Kidney (tissue), 14 donors: ENCODE results near the gene SSNA1. TPM values are rescaled to one million over a fixed set of nuclear protein-coding genes. Genes with fewer than 3 reads are reported as not detected.

ENCODE experiments used
- DNase-seq, 5 donors: peaks; one replicate each; pipeline ENCODE4 v3.0.0-alpha.2; 2013 to 2020
- FAIRE-seq: peaks from 2 replicates; lab custom pipeline; 2012; peaks lifted over from hg19 to GRCh38; lab: Jason Lieb, UNC
- H3K27ac ChIP-seq, 2 donors: one replicate each; pipeline ENCODE4 v1.7.0; 2013; ENCODE audit warnings: low read depth in 2 of 2, low read length in 2 of 2, inconsistent platforms in 1 of 2
- H3K27me3 ChIP-seq: one replicate; pipeline ENCODE4 v1.7.1; 2013; ENCODE audit warnings: low read length, inconsistent platforms; ENCODE audit not compliant: control insufficient read depth, insufficient read depth
- H3K36me3 ChIP-seq, 3 donors: one replicate each; pipeline versions ENCODE4 v1.7.0 to v1.7.1; 2013; ENCODE audit warnings: low read length in 3 of 3, control low read depth in 1 of 3, inconsistent platforms in 1 of 3; ENCODE audit not compliant: insufficient read depth in 3 of 3, control insufficient read depth in 2 of 3
- H3K4me1 ChIP-seq, 3 donors: one replicate each; pipeline versions ENCODE4 v1.7.0 to v1.7.1; 2013; ENCODE audit warnings: low read length in 3 of 3, inconsistent platforms in 1 of 3, low read depth in 1 of 3; ENCODE audit not compliant: control insufficient read depth in 2 of 3, insufficient read depth in 2 of 3
- H3K4me3 ChIP-seq, 3 donors: one replicate each; pipeline versions ENCODE4 v1.7.0 to v1.8.1; 2013; ENCODE audit warnings: low read length in 3 of 3, control low read depth in 1 of 3, inconsistent platforms in 1 of 3
- H3K9ac ChIP-seq, 3 donors: one replicate each; pipeline versions ENCODE4 v1.7.0 to v1.7.1; 2013; ENCODE audit warnings: low read length in 3 of 3, control low read depth in 1 of 3, inconsistent platforms in 1 of 3
- H3K9me3 ChIP-seq, 3 donors: one replicate each; pipeline versions ENCODE4 v1.7.0 to v1.7.1; 2013; ENCODE audit warnings: low read length in 3 of 3, control low read depth in 1 of 3, inconsistent platforms in 1 of 3; ENCODE audit not compliant: control insufficient read depth in 2 of 3, insufficient read depth in 1 of 3
- CTCF ChIP-seq: IDR thresholded peaks from 3 replicates; pipeline ENCODE4 v1.5.1; 2012; ENCODE audit warnings: mild to moderate bottlenecking, moderate library complexity, borderline replicate concordance; ENCODE audit not compliant: insufficient read depth; ENCODE audit errors: extremely low read depth
- intact Hi-C: fragments of 100-400 bp; cut with DNase I; formaldehyde crosslinking; loops from one replicate; pipeline ENCODE4 v1.11.1; 2022
- polyA plus RNA-seq: library from polyadenylated mRNA; stranded (reverse); fragments of 350-450 nt; fragmentation: Illumina TruSeq; extraction: RNeasy Lipid Tissue Mini Kit (QIAGEN cat#74804); gene quantifications from one replicate; pipeline ENCODE4 v1.2.3, GENCODE V29; 2014; ENCODE audit warnings: low read depth, low replicate concordance; ENCODE audit not compliant: insufficient read depth
- total RNA-seq: library from RNA; stranded (reverse); fragmentation: NEBNext Ultra II Directional; extraction: Animal tissue kit (Norgen Biotek cat#: 25700); gene quantifications from one replicate; pipeline ENCODE4 v1.2.1, GENCODE V29; 2021
- donor health status: control.
- donor health status: control.
- donor health status: control.
- donor health status: control.
- donor health status: control.
- donor health status: DM: yes; HTN: yes; CAD: no.
- donor health status: Normal renal cell carcinoma (clear cell type).

The SSNA1 gene
- total and polyA plus RNA-seq, 2 donors from 2014 or later: 52.5 to 131 TPM

DNA sequence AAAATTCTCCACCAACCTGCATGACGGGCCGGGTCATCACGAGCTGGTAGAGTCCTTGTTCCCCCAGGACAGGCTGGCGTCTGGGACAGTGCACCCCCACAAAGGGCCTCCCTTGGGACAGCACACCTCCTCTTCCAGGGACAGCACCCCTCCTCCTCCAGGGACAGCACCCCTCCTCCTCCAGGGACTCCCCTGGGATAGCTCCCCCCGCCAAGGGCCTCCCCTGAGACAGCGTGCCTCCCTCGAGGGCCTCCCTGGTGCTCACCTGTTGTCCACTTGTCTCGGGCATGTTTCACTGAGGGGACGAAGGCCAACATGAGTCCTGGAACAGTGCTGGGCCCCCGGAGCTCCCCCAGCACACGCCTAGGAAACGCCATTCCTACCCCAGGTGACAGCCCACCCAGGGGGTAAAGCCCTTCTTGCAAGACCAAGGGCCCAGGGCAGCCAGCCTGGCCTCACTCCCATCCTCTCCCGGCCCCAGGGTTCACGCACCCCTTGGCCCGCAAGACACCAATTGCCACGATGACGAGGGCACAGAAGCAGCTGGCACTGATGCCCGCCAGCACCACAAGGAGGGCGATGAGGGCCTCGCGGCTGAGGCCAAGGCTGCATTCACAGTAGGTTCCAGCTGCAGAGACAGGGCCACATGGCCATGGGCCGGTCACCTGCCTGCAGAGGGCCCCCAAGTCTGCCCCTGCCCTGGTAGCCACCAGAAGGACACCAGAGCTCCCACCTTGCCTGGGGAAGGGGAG, 17.2 kb upstream of the SSNA1 start:
- no peak for TF ChIP-seq CTCF
- DNase-seq (no peak), FAIRE-seq (no peak)
- H3K9ac ChIP-seq: no peak overlapping the region
- H3K27me3 ChIP-seq: peaks cover 5% of the 10 kb centered on the region
- no peak overlapping the region for H3K27ac ChIP-seq
- no peaks in the 10 kb centered on the region for H3K9me3 ChIP-seq
- no peak overlapping the region for H3K4me3 ChIP-seq
- H3K36me3 ChIP-seq: no peaks in the 10 kb centered on the region
- H3K4me1 ChIP-seq: peaks cover 0 to 12% (median 0%) of the 10 kb centered on the region in 3 donors
- intact Hi-C loops: no loop called here

DNA sequence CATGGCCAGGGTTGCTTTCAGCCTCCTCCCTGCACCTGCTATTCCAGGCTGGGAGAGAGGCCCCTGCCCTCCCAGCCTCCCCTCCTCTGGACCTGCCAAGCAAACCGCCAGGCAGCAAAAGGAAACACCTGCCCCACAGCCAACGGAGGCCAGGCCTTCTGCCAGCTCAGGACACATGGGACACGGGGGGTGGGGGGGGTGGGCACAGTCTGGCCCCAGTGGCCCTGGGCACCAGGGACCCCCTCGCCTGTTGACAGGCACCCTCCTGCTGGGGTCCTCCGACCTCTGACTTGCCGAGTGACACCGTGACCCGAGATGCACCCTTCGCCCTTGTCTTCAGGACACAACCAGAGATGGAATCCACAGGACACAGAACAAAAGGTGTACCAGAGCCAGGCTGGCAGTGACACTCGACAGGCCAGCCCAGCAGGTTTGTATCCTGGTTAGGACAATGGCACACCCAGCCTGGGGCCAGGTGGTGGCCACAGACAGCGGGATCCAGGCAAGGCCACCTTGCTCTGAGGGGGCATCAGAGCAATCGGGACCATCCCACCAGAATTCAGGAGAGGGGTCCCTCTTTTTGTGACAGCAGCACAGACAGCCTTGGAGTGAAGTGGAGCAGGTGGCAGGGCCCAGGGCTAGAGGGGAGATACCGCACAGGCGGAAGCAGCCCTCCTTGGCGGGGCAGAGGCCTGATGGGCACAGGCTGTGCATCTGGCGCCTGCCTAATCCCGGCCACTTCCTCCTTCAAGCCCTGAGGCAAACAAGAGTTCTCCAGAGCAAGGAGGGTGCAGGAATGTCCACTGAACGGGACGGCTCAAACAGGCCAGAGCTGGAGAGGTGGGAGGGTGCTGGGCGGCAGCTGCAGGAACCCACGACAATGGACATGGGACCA, 15.3 kb upstream of the SSNA1 start:
- no peak overlapping the region for H3K4me3 ChIP-seq
- no peaks in the 10 kb centered on the region for H3K9me3 ChIP-seq
- H3K36me3 ChIP-seq: no peaks in the 10 kb centered on the region
- peaks cover 0 to 10% (median 0%) of the 10 kb centered on the region in 3 donors for H3K4me1 ChIP-seq
- H3K27me3 ChIP-seq: no peaks in the 10 kb centered on the region
- intact Hi-C loops: no loop called here
- FAIRE-seq (no peak), DNase-seq (no peak)
- TF ChIP-seq CTCF: no peak
- H3K27ac ChIP-seq: no peak overlapping the region
- no peak overlapping the region for H3K9ac ChIP-seq

DNA sequence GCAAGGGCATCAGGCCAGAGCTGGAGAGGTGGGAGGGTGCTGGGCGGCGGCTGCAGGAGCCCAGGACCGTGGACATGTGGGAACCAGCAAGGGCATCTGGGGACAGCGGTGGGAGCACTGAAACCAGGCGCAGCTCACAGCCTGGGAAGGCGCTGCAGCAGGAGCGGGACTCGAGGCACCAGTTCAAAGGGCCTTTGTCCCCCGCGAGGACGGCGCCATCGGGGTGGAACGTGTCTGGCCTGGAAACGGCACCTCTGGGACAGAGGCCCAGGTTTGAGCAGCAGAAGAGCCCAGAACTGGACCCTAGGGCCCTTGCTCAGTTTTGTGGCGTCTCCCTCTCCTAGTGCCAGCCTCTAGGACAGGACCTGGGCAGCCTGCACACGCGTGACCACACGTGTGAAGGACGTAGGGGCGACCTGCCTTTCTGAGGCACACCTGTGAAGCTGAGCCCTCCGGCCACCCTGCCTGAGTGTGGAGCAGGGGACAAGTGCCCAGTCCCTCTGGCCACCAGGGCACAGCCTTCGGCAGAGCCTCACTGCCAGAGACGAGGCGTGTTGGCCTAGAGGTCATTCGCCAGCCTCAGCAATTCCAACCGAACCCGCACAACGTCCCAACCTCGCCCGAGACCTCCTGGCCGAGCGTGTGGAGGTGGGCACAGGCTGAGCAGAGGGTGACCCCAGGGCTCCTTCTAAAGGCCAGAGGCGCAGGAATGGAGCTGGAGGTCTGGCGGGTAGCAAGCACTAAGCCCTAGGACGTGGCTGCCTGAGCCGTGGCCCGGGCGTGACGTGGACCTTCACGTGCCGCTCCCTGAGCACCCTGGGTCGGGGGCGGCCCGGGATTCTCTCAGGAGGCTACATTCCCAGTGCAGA, 14.4 kb upstream of the SSNA1 start:
- Histone ChIP-seq H3K4me3 (no peak overlapping the region), H3K36me3 (no peaks in the 10 kb centered on the region), H3K4me1 (peaks cover 0 to 8% (median 0%) of the 10 kb centered on the region in 3 donors), H3K27me3 (no peaks in the 10 kb centered on the region), H3K9me3 (no peaks in the 10 kb centered on the region), H3K9ac (no peak overlapping the region), H3K27ac (no peak overlapping the region)
- no peak for DNase-seq
- FAIRE-seq: no peak
- intact Hi-C loops: no loop called here
- no peak for TF ChIP-seq CTCF
